Fibroblast of the conjunctiva (primary cell): ENCODE data around the gene MBP.

Experiments
- DNase-seq: peaks from one replicate; pipeline ENCODE4 v3.0.0-alpha.2; 2010; ENCODE audit warnings: low read depth

Gene MBP

DNA sequence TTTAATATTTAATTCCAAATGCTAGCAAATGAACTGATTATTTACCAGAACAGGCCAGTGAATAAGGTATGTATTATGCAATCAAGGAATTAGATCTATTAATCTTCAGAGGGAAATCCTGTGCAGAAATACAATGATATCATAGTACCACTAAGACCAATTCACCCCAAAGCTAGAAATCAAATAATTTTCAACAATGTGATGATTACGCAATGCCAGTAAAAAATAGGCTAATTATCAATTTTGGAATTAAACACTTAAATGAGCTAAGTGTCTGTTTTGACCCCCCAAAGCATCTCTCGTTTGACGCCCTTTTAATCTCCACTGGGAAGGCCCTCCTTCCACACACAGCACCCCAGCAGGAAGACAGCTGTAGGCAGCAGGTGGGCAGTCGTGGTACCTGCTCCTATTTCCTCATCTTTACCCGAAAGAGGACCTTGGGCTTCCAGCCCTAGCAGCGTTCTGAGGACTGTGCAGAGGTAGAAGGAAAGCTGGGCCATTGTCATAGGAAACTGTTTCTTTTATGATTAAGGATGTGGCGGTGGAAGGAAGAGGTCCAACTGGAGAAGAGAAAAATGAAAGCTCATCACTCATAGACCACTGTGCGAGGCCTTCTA lies 84.7 kb downstream of the MBP start:
- DNase-seq: no peak

DNA sequence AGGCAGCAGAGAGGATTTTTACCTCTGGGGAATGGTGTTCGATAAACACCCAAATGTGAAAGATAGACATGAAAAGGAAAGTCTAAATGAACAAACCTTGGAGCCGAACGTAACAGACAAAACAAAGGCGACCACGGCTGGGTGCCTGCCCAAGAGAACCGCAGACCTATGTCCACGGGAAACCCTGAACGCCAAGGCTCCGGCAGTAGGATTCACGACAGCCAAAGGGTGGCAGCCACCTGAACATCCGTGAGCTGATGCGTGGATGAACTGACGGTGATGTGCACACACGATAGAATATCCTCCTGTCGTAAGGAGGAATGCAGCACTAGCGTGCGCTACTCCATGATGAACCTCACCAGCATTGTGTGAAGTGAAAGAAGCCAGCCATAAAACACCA lies 85.6 kb downstream of the MBP start:
- DNase-seq: no peak

DNA sequence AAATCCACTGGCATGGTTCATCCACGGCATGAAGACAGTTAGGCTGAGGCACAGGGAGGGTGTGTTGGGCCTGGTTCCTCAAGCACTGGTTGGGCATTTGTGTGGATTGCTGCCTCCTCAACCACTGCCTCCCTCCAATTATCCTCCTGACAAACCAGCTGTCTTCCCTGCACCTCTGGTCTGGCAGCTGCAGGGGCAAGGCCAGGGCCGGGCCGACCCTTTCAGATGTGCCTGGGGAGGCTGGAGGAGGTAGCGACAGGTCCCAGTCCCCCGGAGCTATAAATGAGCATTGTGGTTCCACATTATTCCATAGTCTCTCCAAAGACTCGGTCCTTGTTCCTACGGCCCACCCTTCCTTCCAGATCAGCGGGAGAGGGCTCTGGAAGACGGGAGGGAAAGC lies 86.2 kb downstream of the MBP start:
- no peak for DNase-seq

DNA sequence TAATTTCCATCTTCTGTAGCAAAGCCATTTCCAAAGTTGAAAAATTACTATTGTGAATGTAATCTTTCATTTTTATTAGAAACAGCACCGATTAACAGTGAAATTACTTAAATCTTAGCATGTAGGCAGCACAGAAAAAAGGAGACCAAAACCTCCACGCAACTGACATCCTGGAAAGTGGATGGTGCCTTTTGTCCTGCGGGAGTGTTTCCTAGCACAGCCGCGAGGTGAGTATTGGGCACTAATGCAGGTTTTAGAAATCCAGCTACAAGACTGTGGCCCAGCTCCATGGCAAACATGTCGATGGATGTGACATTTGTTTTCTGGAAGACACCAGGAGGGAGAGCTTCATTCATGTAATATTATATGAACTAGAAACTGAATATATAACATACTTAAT lies 86.9 kb downstream of the MBP start:
- no peak for DNase-seq

DNA sequence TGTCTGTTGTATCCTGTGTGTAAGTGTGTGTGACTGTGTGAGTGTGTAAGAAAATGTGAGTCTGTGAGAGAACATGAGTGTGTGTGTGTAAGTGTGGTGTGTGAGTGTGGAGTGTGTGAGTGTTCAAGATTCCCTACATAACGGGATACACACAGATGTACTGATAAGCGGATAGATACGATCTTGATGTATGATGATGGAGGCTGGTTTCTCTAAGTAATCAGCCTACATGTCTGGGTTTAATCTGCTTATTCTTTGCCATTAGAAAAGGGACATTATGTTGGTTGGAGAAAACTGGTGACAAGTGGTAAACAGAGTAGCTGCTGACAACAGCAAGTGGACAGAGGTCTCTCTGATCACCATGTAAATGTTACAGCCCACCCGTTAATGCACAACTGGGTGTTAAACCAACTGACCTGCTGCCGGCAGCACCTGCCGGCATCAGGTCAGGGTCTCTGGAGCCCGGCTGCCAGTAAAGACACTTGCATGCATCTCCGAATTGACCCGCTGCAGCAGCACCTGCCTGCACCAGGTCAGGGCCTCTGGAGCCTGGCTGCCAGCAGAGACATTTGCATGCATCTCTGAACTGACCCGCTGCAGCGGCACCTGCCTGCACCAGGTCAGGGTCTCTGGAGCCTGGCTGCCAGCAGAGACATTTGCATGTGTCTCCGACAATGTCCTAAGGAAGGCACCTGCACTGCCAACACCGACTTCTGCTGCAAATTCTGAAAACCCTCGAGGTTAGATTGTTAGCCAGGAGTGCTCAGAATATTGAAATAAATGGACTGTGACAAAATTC lies 87.5 kb downstream of the MBP start:
- DNase-seq: no peak

DNA sequence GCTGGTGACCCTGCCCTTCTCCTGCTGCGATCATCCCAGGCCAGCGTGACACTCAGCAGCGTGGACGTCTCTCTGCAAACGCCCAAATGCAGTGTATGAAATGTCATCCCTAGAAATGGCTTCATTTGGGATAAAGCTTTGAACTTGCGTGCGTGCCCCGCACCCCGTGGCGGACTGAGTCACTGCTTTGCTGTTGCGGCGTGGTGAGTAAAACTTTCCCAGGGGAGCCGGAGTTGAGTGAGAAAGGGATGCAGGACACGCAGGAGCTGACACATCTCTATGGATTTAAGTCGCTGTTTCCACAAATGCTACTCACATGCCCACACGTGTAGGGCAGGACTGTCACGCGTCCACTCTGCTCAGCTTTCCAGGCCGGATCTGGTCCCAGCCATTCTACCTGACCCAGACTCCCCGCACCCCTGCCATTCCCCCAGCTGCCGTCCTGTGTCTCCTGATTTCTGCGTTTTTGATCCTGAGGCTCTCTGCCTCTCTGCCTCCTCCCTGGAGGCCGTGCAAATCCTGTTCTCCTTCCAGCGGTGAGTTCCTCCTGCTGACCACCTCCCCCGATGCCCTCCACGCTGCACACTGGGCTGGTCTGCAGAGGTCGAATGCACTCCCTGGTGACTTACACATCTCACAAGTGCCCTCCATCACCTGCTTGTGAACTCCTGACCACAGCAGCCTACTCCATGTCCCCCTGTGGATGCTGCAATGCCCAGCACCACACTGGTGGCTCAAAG lies 88.9 kb downstream of the MBP start:
- no peak for DNase-seq

DNA sequence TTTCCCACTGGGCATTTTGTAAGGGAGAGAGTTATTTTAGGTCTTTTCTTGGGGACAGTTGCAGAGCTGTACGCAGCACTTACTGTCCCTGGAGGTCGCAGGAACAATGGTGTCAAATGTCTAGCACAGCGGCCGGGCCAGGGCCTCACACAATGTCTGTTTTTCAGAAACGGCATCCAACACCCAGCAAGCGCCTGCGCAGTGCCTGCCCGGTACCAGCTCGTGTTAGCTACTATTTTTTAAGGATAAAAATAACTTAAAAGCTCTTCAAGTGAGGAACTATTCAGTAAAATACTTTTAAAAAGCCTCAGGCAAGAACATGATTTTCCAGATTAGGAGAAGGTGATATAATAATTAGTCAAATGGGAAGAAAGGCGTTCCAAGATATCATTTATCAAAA lies 90.0 kb downstream of the MBP start:
- no peak for DNase-seq

DNA sequence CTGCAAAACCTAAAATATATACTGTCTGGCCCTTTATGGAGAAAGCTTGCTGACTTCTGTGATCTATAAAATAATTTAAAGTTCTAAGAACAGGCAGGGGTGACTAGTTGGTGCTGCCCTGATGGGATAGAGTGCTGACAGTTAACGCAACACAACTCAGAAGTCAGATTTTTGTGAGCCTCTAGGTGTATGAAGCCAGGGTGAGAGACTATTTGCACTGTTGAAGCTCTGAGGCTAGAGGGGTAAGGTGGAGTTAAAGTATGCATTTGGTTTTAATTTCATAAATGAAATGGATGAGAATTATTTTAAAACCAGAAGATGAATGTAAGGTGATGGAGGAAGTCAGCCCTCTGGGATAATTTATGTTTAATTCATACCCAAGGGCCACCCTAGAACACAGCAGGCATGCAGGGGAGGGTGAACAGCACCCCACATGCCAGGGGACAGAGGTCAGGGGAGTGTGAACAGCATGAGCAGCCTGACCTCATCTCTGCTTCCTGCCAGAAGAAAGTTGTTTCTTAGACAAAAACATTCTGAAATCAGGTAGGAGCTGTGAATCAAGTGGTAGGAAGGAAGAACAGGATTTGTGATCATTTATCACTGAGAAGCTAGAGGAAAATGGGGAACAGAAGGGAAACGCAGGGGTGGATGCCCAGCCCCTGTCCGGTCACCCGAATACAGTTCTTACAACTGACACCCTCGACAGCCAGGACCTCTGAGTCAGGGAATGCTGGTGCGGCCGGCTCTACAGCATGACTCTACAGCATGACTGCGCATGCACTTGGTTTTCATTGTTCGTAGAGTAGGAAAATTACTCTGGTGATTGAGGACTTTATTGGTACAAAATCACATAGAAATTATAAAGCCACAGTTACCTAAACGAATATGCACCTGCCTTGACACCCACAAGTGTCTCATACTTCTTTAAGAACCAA lies 93.1 kb downstream of the MBP start:
- DNase-seq: no peak

DNA sequence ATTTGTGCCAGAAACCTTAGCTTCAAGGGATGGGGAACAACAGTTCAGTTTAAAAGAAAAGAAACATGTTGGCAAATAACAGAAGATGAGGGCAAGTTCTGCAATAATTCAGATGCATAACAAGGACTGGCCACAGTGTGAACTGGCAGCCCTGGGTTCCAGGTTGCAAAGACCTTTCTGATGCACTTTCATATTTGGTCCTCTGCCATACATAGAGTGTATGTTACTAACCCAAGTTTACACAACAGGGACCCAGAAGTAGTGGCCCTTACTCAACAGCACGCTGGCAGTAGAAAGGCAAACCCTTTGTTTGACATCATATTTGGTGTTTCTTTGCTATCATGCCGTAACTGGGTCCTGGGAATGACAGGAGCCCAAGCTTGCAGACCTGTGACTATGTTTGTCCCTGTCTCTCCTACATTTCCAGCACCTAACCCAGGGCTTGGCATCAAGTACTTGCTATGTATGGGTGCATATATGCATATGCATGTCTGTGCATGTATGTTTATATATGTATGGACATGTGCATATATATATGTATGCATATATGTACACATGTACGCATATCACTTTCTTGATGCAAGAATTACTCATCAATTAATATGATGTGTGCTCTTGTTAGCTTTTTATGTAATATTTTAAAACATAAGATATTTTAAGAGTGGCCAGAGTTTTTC lies 94.3 kb downstream of the MBP start:
- DNase-seq: no peak

DNA sequence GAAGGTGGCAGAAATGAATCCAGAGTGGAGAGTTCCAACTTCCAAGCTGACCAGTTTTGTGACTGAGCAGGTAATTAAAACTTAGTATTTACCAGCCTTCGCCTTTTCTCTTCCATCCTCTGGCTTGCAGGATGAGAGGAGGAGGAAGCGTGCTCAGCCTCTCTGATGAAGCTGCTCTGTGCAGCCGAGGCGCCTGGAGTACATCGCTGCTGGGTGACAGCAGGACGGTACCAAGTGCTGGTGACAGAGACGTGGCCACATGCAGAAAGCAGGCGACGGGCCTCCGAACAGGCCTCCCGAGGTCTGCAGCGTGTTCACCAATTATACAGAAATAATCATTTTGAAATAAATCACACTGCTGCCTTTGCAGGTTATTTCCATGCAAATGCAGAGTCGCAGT lies 95.0 kb downstream of the MBP start:
- no peak for DNase-seq

DNA sequence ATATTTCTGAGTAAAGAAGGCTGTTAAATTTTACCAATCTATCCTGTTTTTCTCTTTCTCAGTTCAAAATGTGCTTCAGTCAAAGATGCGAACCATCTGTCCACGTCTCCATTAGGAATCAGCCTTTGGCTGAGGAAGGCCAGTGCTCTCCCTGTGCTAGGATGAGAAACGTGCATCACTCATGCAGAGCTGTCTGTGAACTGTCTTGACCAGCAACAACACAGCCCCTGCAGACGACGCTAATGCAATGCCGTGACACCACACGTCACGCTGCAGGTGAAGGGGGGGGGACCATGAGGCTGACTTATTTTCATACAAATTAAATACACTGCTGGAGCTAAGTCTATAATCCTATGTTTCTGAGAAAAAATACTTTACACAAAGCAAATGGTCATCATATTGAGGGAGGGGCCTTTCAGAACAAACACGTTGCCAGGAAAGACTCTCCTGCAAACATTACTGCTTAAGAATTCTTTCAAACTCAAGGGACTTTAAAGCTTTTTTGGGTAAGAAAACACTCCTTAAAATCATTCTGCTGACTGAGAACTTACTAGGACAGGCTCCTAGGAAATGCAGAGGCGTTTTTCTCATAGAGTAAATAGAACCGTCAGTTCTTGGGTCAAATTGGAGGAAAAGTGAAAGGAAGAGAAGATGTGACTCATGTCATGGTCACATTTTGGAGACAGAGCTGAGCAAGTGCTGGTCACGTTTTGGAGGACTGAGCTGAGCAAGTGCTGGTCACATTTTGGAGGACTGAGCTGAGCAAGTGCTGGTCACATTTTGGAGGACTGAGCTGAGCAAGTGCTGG lies 97.0 kb downstream of the MBP start:
- no peak for DNase-seq

DNA sequence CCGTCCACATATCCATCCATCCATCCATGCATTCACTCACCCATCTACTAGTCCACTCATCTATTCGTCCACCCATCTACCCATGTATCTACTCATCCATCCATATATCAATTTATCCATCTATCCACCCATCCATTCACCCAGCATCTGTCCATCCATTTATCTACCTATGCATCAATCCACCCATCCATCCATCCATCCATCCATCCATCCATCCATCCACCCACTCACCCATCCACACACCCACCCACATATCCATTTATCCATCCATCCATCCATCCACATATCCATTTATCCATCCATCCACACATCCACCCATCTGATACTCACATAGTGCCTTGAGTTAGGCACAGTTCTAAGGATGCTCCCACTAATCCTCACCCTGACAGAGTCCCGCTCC lies 99.0 kb downstream of the MBP start:
- DNase-seq: no peak

DNA sequence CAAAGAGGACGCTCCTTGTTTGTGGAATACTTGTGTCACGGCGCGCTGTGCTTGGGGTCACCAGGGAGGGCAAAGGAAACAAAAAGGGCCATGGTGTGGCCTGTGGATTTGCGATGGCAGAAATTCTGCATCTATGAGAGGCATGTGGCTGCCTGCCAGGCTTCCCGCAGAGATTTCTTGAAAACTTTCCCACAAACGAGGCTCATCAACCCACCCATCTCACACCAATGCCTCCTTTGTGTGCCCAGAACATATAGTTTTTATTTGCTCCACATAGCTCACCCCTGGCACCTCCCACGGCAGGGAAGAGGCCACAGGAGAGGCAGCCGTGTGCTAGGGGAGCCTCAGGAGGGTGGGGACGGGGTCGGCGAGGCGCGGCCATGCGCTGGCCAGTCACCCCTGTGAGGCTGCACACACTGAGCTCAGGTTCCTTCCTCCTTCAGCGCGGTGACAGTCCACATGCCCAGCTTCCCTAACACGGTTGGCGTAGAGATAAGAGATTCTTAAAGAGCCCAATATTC lies 100.3 kb downstream of the MBP start:
- no peak for DNase-seq

DNA sequence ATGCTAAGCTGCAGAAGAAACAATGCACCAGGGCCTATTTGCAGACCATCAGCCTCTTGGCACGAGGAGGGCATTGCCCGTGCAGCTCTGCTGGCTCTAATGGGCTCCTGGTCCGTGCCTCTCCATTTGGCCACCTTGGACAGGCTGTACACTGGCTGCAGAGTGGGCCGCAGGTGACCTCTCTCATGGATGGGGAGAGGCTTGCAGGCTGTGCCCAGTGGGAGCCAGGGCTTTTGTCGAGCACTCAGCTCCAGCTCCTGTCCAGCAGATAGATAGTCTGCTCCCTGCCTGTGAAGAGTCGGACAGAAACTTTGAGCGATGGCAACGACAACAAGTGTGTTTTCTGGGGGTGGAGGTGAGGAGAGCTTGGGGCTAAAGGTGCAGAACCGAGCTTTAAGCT lies 100.9 kb downstream of the MBP start:
- DNase-seq: no peak

DNA sequence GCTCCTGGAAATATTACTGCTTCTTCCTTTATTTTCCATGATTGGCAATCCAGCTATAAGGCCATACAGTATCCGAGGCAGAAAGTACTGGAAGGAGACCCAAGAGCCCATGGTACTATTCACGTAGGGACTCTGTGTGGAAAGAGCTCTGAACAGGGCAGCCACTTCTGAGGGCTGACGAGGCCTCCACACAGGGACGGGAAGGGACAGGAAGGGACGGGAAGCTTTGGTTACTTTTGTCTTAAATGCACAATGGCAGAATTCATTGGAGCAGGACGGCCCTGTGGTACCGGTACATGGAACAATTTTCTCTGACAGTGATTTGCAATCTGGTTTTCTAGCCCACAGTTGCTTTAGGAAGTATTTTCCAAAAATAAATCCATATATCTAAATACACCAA lies 102.4 kb downstream of the MBP start:
- no peak for DNase-seq

DNA sequence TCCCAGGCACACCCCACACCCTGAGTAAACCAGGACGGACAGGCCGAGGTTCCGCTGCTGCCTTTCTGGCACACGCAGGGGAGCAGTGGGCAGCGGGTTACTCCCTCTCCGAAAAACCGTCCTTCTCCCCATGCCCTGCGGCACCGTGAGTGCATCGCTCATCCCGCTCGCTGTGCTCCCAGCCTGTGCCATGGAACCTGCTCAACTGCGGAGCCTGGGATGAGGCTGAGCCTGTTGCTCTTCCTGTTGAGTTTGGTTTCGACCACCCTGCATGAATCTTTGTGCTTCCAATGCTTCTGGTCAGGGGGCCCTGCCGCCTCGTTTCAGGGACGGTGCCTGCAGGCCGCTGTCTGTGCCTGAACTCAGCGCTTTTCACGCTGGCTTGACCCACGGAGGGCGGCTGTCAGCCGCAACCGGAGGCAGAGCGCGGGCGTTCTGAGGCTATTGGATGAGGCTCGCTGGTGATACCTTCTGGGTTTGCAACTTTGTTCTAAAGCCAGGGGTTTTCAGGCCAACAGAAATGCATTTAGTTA lies 106.7 kb downstream of the MBP start:
- DNase-seq: no peak

DNA sequence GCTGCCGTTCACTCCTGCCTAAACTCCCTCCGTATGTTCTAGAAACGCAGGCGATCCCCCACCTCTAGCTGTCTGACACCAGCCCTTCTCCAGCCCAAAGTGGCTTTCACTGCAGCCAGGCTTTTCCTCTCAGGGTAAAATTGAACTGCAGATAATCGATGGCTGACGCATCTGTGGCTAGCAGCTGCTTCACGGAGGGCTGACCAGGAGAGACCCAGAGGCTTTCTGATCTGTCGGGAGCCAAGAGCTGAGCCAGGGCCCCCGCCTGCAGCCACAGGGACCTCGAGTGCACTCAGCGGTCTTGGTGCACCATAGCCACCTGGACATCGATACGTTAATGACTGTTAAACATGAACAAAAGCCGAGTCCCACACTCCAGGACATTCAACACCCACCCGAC lies 107.5 kb downstream of the MBP start:
- no peak for DNase-seq

DNA sequence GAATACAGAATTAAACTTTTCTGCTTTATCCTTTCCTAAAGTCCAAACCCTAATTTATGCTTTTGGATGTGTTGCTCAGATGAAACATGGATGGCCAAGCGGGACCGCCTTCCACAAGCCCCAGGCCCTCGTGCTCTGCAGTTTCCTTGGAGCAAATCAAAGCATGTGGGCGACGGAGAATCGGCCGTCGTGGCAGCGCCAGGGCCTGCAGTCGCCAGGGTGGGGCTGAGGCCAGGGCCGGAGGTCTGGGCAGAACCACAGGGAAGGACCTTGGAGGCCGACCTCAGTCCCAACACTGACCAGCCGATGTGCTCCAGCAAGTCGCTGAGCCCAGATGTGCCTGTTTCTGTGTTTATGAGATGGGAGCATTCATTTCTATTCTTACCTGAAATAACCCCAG lies 108.1 kb downstream of the MBP start:
- no peak for DNase-seq

DNA sequence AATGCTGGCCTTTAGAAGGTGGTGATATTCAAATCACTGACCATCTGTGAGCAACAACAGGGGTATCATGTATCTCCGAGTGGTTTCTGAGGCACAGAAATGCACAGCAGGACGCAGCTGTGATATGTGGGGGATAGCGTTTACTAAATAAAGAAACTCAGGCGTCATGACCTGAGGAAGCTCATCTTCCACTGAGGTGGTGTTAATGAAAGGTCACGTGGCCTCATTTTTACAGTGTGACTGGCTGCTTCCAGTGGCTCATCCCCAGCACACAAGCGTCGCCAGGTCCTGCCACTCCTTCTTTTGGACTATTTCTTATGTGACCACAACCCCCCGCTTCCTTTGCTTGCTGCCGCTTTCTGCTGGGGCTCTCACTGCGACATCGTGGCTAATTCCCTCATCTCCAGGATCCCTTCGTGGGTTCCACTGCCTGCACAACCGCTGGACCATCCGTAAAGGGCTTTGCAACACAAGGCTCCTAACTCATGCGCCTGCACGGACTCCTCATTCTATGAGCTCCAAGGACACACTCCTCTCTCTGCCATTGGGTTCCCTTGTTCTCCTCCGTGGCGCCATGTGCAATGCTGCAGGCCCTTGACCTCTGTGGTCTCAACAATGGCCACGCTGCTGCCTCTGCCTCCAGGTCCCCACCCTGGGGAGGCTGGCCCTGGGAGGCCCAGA lies 109.3 kb downstream of the MBP start:
- no peak for DNase-seq

DNA sequence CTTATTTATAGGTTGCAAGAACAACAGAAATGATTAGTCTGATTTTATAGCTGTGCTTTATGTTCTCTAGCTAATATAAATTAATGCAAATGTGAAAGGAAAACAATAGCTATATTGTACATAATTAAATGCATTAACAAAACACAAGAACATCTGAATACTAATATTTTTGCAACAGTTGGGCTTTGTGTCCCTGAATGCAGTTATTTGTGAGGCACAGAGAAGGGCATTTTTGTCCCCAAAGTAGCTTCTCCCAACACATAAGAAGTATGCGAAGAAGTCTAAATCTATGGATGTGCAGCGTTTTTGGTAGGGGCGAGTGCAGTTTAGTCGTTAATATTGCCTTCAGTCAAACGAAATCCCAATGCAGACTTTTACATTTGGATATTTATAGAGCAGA lies 110.0 kb downstream of the MBP start:
- no peak for DNase-seq
